ENCODE results near the gene LSM12.
"Not testable (repeated sequence)": the region's sequence is repeated elsewhere in the genome, so short reads cannot be mapped to it uniquely, and the experiment has no call there.

The LSM12 gene

GRCh38 chr17:44062871-44063270 lies 3.6 kb downstream of the LSM12 start:
- no peaks in the 10 kb centered on the region for H3K27me3 ChIP-seq (ENCODE audit: insufficient read depth, low read length)
- H2AFZ ChIP-seq (ENCODE audit: low read depth, low read length) = no peak overlapping the region
- H3K9me3 ChIP-seq (ENCODE audit: low read length) = peaks cover 2% of the 10 kb centered on the region
- H3K4me3 ChIP-seq (ENCODE audit: low read length) = no peak overlapping the region
- H3K4me1 ChIP-seq (ENCODE audit: insufficient read depth, low read length) = peaks cover 4% of the 10 kb centered on the region
- peaks cover 48% of the 10 kb centered on the region for H3K36me3 ChIP-seq (ENCODE audit: insufficient read depth, low read length)

GRCh38 chr17:44061446-44061845 lies 5.0 kb downstream of the LSM12 start:
- H3K36me3 ChIP-seq (ENCODE audit: insufficient read depth, low read length) = peaks cover 55% of the 10 kb centered on the region
- no peak overlapping the region for H3K4me3 ChIP-seq (ENCODE audit: low read length)
- H2AFZ ChIP-seq (ENCODE audit: low read depth, low read length) = no peak overlapping the region
- peaks cover 4% of the 10 kb centered on the region for H3K4me1 ChIP-seq (ENCODE audit: insufficient read depth, low read length)
- peaks cover 2% of the 10 kb centered on the region for H3K9me3 ChIP-seq (ENCODE audit: low read length)
- no peaks in the 10 kb centered on the region for H3K27me3 ChIP-seq (ENCODE audit: insufficient read depth, low read length)

GRCh38 chr17:44059101-44059892 lies 7.2 kb downstream of the LSM12 start:
- no peak overlapping the region for H3K4me3 ChIP-seq (ENCODE audit: low read length)
- H3K36me3 ChIP-seq (ENCODE audit: insufficient read depth, low read length) = peaks cover 64% of the 10 kb centered on the region
- H3K27me3 ChIP-seq (ENCODE audit: insufficient read depth, low read length) = no peaks in the 10 kb centered on the region
- H3K9me3 ChIP-seq (ENCODE audit: low read length) = peaks cover 2% of the 10 kb centered on the region
- no peak overlapping the region for H2AFZ ChIP-seq (ENCODE audit: low read depth, low read length)
- no peaks in the 10 kb centered on the region for H3K4me1 ChIP-seq (ENCODE audit: insufficient read depth, low read length)

GRCh38 chr17:44053125-44053872 lies 13.2 kb downstream of the LSM12 start:
- H3K4me1 ChIP-seq (ENCODE audit: insufficient read depth, low read length) = no peaks in the 10 kb centered on the region
- peaks cover 59% of the 10 kb centered on the region for H3K36me3 ChIP-seq (ENCODE audit: insufficient read depth, low read length)
- no peak overlapping the region for H2AFZ ChIP-seq (ENCODE audit: low read depth, low read length)
- no peak overlapping the region for H3K4me3 ChIP-seq (ENCODE audit: low read length)
- no peaks in the 10 kb centered on the region for H3K27me3 ChIP-seq (ENCODE audit: insufficient read depth, low read length)
- H3K9me3 ChIP-seq (ENCODE audit: low read length) = no peaks in the 10 kb centered on the region

- Histone ChIP-seq H2AFZ (ENCODE audit: low read depth, low read length) (no peak overlapping the region), H3K4me3 (ENCODE audit: low read length) (no peak overlapping the region), H3K4me1 (ENCODE audit: insufficient read depth, low read length) (no peaks in the 10 kb centered on the region), H3K36me3 (ENCODE audit: insufficient read depth, low read length) (peaks cover 58% of the 10 kb centered on the region), H3K27me3 (ENCODE audit: insufficient read depth, low read length) (no peaks in the 10 kb centered on the region), H3K9me3 (ENCODE audit: low read length) (no peaks in the 10 kb centered on the region)
These were observed 17.0 kb downstream of the LSM12 start for GRCh38 chr17:44049294-44050060.

- not testable (repeated sequence) for H3K27me3 ChIP-seq (ENCODE audit: insufficient read depth, low read length); H3K4me1 ChIP-seq (ENCODE audit: insufficient read depth, low read length); H3K4me3 ChIP-seq (ENCODE audit: low read length); H3K9me3 ChIP-seq (ENCODE audit: low read length); H2AFZ ChIP-seq (ENCODE audit: low read depth, low read length)
- peaks cover 42% of the 10 kb centered on the region for H3K36me3 ChIP-seq (ENCODE audit: insufficient read depth, low read length)
These were observed 19.6 kb downstream of the LSM12 start for GRCh38 chr17:44046893-44047292.

GRCh38 chr17:44045486-44045885 lies 21.0 kb downstream of the LSM12 start:
- Histone ChIP-seq H3K9me3 (ENCODE audit: low read length) (no peaks in the 10 kb centered on the region), H3K27me3 (ENCODE audit: insufficient read depth, low read length) (no peaks in the 10 kb centered on the region), H3K36me3 (ENCODE audit: insufficient read depth, low read length) (peaks cover 32% of the 10 kb centered on the region)

GRCh38 chr17:44044071-44044470 lies 22.4 kb downstream of the LSM12 start:
- H2AFZ ChIP-seq (ENCODE audit: low read depth, low read length) = no peak overlapping the region
- no peaks in the 10 kb centered on the region for H3K27me3 ChIP-seq (ENCODE audit: insufficient read depth, low read length)
- H3K4me3 ChIP-seq (ENCODE audit: low read length) = no peak overlapping the region
- no peaks in the 10 kb centered on the region for H3K4me1 ChIP-seq (ENCODE audit: insufficient read depth, low read length)
- H3K9me3 ChIP-seq (ENCODE audit: low read length) = no peaks in the 10 kb centered on the region
- H3K36me3 ChIP-seq (ENCODE audit: insufficient read depth, low read length) = peaks cover 32% of the 10 kb centered on the region

More at GRCh38 chr17:44045486-44045885, 21.0 kb downstream of the LSM12 start:
- H3K4me3 ChIP-seq (ENCODE audit: low read length) = no peak overlapping the region
- no peak overlapping the region for H2AFZ ChIP-seq (ENCODE audit: low read depth, low read length)
- H3K4me1 ChIP-seq (ENCODE audit: insufficient read depth, low read length) = no peaks in the 10 kb centered on the region

- Histone ChIP-seq H3K4me3 (ENCODE audit: low read length) (no peak overlapping the region), H3K27me3 (ENCODE audit: insufficient read depth, low read length) (no peaks in the 10 kb centered on the region), H3K36me3 (ENCODE audit: insufficient read depth, low read length) (peaks cover 33% of the 10 kb centered on the region), H3K9me3 (ENCODE audit: low read length) (no peaks in the 10 kb centered on the region), H3K4me1 (ENCODE audit: insufficient read depth, low read length) (no peaks in the 10 kb centered on the region), H2AFZ (ENCODE audit: low read depth, low read length) (no peak overlapping the region)
These were observed 23.2 kb downstream of the LSM12 start for GRCh38 chr17:44043272-44043696.

- Histone ChIP-seq H3K4me1 (ENCODE audit: insufficient read depth, low read length) (no peaks in the 10 kb centered on the region), H2AFZ (ENCODE audit: low read depth, low read length) (no peak overlapping the region), H3K9me3 (ENCODE audit: low read length) (no peaks in the 10 kb centered on the region), H3K4me3 (ENCODE audit: low read length) (no peak overlapping the region), H3K36me3 (ENCODE audit: insufficient read depth, low read length) (peaks cover 38% of the 10 kb centered on the region), H3K27me3 (ENCODE audit: insufficient read depth, low read length) (no peaks in the 10 kb centered on the region)
These were observed 26.4 kb downstream of the LSM12 start for GRCh38 chr17:44039829-44040635.

- no peaks in the 10 kb centered on the region for H3K4me1 ChIP-seq (ENCODE audit: insufficient read depth, low read length)
- no peaks in the 10 kb centered on the region for H3K9me3 ChIP-seq (ENCODE audit: low read length)
- no peak overlapping the region for H3K4me3 ChIP-seq (ENCODE audit: low read length)
- peaks cover 43% of the 10 kb centered on the region for H3K36me3 ChIP-seq (ENCODE audit: insufficient read depth, low read length)
- H2AFZ ChIP-seq (ENCODE audit: low read depth, low read length) = no peak overlapping the region
- no peaks in the 10 kb centered on the region for H3K27me3 ChIP-seq (ENCODE audit: insufficient read depth, low read length)
These were observed 27.9 kb downstream of the LSM12 start for GRCh38 chr17:44038604-44039011.

GRCh38 chr17:44037471-44037870 lies 29.0 kb downstream of the LSM12 start:
- Histone ChIP-seq H3K4me1 (ENCODE audit: insufficient read depth, low read length) (no peaks in the 10 kb centered on the region), H3K27me3 (ENCODE audit: insufficient read depth, low read length) (no peaks in the 10 kb centered on the region), H2AFZ (ENCODE audit: low read depth, low read length) (no peak overlapping the region), H3K4me3 (ENCODE audit: low read length) (no peak overlapping the region), H3K9me3 (ENCODE audit: low read length) (no peaks in the 10 kb centered on the region), H3K36me3 (ENCODE audit: insufficient read depth, low read length) (peaks cover 54% of the 10 kb centered on the region)

All from neuron (in vitro differentiated cells).